ENCODE results near the gene HES7.

Gene HES7

GRCh38 chr17:8154608-8155155 is 30.8 kb upstream of the HES7 start:
- FAIRE-seq: no peak

GRCh38 chr17:8153957-8154607 is 30.2 kb upstream of the HES7 start:
- peak; percentile 89 for FAIRE-seq

- peak; percentile 84 for FAIRE-seq
Measured at GRCh38 chr17:8153525-8153956, 29.6 kb upstream of the HES7 start.

GRCh38 chr17:8153031-8153451 is 29.1 kb upstream of the HES7 start:
- FAIRE-seq: no peak

GRCh38 chr17:8152112-8152775 is 28.3 kb upstream of the HES7 start, which contains the start of gene PER1:
Gene PER1 (minus strand): TSS chr17:8152404. CDS start chr17:8150706, 1,698 bp downstream.
- FAIRE-seq: peak; percentile 97

GRCh38 chr17:8151641-8152111 is 27.8 kb upstream of the HES7 start:
- FAIRE-seq: no peak

- no peak for FAIRE-seq
Measured at GRCh38 chr17:8151120-8151640, 27.3 kb upstream of the HES7 start.

GRCh38 chr17:8150194-8151119 is 26.6 kb upstream of the HES7 start:
- FAIRE-seq: no peak

GRCh38 chr17:8149419-8150193 is 25.7 kb upstream of the HES7 start:
- no peak for FAIRE-seq

- no peak for FAIRE-seq
Measured at GRCh38 chr17:8148560-8148959, 24.7 kb upstream of the HES7 start.

GRCh38 chr17:8147805-8148404 is 24.0 kb upstream of the HES7 start:
- no peak for FAIRE-seq

GRCh38 chr17:8147141-8147804 is 23.4 kb upstream of the HES7 start:
- FAIRE-seq: no peak

- FAIRE-seq: no peak
Measured at GRCh38 chr17:8146381-8147140, 22.7 kb upstream of the HES7 start.

- FAIRE-seq: no peak
Measured at GRCh38 chr17:8145811-8146210, 21.9 kb upstream of the HES7 start.

- FAIRE-seq: no peak
Measured at GRCh38 chr17:8144401-8145231, 20.7 kb upstream of the HES7 start.

GRCh38 chr17:8143581-8144400 is 19.9 kb upstream of the HES7 start:
- no peak for FAIRE-seq

- FAIRE-seq: no peak
Measured at GRCh38 chr17:8142887-8143580, 19.1 kb upstream of the HES7 start.
